HG03354 (cell line): ENCODE measurements around the gene VEZF1.
A peak's percentile ranks its signal among the peaks of the same experiment; 100 is the strongest.

Experiments
- ATAC-seq: cut with Tn5 transposase; IDR thresholded peaks from one replicate; pipeline ENCODE4 v1.9.1; 2021; ENCODE audit warnings: mild to moderate bottlenecking; ENCODE audit not compliant: unreplicated experiment, poor library complexity, severe bottlenecking

VEZF1 gene

DNA sequence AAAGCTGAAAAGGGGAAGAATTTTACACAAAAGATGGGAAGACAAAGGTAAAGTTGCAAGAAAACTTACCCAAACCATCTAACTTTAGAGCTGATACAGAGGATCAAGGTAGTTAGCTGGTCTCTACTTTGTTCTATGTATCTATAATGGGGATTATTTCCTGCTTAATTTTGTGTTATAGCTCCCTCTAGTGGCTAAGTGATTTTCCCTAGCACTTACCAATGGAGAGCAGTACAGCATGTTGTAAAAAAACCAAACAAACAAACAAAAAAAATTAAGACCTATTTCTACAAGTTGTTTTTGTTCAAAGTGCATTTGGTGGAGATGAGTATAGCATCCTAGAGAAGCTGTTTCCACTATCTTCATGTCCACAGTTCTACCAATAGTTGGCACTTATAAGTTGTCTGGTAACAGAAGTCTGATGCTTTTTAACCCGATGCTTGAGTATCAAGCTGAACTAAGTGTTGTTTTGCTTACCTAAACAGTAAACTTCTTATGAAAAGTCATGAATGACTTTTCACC, 11.5 kb upstream of the VEZF1 start:
- no peak for ATAC-seq

DNA sequence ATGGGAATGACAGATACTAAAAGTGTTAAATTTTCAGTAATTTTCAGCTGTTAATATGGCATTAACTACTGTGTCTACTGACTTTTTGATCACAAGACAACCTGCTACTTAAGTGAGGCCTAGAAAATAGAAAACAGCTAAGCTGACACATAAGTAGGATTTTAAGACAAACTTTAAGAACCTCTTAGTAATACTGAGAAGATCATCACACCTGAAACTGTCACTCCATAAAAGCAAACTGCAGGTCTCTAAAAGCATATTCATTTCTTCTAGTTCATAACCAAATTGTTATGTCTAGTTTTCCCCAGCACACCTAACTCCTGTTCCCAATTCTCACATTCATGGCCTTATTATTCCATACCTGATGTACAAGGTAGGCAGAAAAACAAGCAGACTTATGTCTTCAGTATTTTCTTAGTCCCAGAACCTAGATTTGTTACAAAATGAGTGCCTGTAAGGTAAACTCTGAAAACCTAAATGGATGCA, 11.0 kb upstream of the VEZF1 start:
- no peak for ATAC-seq

DNA sequence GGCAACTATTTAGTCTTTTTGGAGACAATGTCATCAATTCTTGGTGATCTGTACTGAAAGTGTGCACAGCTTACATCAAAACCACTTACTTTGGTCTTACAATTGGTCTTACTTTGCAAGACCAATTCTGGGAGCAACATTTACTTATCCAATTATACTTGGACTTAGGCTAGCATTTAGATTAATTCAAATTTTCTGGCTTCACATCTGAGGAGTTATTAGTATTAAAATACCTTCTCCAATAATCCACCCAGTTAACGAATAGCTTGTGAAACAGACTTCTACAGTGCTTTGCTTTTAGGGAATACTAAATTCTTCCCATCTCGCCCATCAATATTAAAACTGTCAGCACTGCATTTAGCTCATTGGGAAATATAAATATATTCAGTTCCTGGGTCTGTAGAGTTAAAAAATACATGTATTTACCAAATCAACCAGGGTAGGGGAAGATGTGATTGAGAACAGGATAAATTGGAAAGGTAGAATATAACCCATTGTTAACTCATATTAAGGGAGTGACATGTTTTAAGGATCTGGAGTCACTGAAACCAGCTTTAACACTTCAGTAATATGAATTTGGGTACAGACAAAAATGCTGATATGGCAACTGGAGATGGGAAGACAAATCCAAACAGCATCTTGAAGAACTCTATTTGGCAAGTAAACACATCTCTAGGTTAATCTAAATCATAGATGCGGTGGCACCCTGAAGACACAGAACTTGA, 9.2 kb upstream of the VEZF1 start:
- no peak for ATAC-seq

DNA sequence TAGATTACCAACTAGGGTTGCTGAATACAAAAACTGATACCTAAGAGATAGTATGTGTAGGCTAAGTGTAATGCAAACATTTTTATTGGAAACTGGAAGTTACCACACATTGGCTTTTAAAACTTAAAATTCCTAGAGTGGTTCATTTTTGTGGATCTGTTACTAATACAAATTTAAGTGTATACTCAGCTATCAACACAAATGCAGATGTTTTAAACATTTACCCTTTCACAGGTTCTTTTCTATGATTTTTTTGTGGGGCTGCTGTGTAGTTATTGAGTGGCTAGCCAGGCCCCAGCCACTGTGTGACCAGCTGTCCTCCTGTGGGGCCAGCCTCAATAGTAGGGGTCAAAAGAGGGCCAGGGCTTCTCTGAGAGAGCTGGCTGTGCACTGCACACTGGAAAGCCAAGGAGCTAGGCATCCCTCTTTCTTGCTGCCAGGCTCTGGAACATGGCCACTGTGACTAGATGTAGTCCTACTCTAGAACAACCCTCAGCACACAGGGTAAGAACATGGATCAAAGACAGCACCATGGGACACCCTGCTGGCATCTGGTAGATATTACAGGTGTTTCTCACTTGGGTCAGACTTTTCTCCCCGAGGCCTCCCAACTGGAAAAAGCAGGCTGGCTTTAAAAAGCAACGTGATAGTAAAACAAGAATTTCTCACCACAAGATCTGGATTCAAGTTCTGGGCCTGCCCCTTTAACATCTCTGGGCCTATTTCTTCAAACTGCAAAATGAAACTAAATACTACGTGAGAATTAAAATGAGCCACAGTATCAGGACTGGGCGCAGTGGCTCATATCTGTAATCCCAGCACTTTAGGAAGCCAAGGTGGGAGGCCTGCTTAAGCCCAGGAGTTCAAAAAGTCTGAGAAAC, 7.3 kb upstream of the VEZF1 start:
- peak; percentile 76 for ATAC-seq

DNA sequence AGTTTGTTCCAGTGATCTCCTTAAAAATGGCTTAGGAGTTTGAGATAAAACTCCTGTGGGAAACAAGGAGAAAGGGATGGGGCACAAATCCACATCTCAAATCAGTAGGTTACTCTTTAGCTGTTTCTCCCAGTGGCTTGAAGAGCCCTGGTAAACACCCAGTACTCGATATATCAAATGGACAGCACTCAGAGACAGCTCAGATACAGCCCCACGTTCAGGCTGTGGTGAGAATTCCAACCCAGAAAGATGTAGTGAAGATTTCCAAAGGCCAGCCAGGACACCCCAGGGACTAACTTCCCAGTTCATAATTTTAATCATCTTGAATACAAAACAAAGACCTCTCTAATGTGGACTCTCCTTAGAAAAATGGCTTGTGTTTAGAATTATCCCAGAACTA, 6.4 kb upstream of the VEZF1 start:
- ATAC-seq = no peak

DNA sequence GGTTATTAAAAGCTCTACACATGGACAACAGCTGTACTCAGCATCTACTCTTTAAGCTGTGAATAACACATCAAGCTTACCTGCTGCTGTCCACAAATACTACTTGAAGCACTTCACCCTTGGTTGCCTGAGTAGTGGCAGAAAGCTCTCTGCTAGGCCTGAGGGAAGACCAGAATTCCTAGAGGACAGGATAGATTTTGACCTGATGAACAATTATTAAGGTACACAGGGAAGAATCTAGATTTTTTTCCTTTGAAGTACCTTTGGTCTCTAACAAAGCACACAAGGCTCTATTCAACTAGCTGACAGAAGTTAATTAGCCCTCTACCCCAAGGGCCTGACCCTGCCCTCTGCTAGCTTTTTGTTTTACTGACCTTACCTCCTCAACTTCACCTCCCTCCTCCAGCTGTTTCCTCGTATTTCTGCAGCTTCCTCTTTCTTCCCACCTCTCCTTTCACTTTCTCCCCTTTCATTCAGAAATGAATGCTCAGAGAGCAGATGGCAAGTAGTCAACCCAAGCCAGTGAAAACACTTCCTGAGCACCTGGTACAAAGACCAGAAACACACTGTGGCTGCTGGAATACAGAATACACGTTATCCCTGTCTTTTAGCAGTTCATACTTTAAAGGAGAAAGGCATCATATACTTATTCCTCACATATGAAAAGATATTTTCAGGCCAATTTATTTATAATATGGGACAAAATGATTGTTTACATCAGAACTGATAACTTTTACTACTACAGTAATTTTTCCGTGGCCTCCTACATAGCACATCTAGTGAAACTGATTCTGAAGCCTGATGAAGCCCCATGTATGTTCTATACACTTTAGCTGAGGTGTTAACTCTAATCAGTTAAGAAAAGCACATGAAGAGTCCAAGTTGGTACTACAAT, 5.7 kb upstream of the VEZF1 start:
- no peak for ATAC-seq

DNA sequence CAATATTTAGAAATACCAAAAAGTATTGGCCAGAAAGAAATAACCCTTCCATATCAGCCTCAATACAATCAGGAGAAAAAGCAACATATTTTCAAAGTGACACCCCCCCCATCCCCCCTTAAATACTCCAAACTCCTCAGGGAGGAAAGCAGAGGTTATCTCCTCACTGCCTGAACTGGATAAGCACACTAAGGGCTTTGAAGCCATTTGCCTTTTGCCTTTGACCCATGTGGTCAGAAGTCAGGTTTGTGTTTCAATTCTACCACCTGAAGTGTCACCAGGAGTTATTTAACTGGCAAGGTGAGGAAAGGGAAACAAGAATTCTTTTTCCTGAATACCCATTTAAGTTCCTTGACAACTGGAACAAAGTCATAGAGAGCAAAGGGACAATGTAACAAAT, 3.5 kb upstream of the VEZF1 start:
- ATAC-seq = no peak

DNA sequence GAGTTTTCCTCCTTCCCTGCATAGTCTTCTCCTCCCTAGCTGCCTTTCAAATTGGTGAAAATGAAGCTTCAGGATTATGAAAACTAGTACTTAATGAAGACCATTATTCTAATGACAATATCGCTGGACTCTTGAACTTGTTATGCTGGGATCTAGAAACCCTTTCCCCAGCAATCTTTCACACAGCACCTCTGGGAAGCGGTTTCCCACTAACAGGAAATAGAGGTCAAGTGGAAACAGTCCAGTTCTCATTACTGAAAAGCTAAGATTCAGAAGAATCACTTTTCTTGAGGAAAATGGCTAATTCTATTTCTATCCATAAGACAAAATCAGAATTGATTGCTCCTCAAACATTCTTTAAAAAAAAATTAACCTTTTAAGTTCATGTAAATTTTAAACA, 2.0 kb upstream of the VEZF1 start:
- no peak for ATAC-seq

DNA sequence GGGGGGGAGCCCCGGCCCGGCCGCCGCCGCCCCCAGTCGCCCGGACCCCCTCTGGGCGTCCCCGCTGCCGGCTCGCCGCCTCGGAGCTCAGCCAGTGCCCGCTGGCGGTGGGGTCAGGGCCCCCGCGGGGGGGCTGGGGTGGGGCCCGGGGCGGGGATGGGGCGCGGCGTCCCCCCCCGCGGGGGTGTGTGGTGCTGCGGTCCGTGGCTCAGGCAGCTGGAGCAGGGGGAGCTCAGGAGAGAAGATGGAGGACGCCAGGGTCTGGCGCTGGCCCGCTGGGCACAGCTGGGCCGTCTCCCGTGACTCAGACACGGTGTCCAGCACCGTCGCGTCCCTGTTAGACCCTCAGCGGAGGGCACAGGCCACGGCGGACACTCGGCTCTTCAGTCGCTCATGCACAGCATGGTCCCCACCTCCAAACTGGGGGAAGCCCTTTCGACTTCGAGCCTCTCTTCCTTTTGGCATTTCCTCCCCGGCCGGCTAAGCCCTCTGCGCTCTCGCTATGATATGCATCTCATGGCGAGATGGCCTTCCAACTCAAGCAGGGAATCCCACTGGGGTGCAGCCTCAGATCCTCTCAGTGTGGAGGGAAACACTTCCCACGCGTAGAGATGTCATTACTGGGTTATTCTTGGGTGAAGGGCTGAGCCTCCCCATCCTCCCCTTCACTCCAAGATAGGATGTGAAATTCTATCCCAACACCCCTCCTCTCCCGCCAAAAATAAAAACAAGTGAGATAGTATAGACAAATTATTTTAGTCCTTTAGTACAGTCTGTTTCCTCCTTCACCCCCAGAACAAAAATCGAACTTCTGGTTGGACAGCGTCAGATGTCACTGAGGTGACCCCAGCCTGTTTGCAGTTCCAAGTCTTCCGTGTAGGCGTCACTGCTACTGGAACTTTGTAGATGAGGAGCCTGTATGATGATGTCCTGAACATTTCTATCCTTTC, 522 bp upstream of the VEZF1 start:
- ATAC-seq = peak; percentile 77

DNA sequence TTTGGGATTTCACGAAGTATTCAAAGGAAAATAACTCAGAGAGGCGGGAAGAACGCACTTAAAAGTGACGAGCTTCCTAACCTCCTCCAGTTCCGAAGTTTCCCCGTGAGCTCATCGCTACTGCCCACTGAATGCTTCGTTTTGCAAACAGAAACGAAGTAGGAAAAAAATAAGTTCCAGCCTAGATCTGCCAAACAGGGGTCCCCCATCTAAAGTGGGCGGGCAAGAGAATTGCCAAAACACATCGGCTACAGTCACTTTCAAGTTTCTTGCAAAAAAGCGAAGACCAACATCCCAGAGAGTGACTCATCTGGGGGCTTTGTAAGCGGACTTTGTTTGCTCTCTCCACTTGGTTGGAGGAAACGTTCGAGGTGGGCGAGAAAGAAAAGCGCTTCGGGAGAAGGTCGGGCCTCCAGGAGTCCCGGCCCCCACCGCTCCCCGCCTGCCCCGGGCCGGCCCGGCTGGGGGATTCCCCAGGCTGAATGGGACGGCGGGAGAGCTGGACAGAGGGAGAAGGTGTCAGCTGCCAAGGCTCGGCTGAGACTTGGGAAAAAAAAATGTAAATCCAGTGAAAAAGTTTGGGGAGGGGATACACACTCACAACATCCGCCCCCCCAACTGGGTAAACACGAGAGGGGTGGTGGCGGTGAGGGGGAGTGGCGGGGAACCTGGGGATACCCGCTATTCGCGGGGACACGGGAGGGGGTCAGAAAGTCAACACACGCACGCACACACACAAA, 1.0 kb downstream of the VEZF1 start:
- no peak for ATAC-seq

DNA sequence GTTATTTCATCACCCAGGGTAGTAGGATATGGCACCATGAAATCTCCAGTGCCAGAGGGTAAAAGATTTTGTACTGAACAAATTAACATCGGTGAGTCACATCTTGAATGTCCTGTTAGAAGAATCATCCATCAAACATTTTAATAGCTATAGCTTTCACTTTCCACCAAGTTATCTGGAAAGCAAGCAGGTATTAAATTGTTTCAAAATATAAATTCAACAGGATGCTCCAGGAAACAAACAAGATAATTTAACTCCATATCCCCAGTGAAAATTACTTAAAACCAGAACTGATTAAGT, 2.4 kb downstream of the VEZF1 start:
- ATAC-seq = no peak

DNA sequence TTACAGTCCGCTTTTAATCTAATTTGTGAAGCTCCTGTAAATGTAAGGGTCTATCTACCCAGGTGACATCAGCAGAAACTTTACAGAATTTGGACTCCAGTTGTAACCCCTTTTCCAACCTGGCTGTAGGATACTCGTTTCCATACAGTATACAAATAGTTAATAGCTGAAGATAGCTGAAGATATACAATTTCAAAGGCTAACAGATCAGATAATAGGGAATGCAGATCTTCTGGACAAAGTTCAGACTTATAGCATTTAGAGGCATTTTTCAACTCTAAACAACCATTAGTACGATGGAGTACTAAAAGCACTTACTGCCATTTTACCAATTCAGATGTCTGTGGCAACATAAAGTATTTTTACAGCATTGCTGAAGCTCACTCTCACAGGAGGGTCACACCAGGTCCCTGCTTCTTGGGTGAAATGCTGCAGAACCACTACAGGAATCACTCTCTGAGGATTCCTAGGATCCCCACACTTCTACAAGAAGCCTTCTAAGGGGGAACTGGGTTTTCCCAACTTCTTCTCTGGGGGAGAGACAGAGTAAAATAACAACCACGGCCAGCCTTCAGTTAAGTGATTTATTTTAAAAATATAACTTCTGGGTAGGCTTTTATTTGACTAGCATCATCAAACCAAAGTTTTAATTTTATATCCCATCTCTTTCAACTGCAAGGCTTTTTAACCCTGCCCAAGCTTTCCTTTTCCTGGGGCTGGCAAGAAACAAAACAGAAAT, 2.9 kb downstream of the VEZF1 start:
- ATAC-seq = no peak

DNA sequence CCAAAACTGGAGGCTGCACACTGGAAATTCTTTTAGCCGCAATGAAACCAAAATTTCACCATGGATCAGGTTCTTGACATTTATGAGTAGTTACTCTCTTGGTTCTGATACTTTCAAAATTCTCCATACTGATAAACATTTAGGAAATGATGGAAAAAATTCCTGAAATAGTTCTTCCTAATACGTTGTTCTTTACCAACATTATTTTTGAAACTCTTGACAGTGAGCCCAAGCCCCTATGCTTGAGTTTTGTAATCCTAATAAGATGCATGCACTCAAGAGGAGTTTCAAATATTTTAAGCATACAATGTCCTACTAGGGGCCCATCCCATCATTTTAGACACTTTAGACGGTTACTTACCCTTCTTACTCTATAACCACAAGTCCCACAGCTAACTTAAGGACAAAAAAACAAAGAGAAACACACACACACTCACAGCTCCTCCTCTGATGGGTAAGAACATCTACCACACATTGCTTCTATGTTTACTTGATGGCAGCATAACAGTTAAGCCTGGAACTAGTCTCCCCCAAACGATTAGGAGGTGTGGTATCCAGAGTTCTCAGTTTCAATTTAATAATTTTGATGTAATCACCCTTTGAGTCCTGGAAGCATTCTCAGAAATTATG, 3.7 kb downstream of the VEZF1 start:
- no peak for ATAC-seq

DNA sequence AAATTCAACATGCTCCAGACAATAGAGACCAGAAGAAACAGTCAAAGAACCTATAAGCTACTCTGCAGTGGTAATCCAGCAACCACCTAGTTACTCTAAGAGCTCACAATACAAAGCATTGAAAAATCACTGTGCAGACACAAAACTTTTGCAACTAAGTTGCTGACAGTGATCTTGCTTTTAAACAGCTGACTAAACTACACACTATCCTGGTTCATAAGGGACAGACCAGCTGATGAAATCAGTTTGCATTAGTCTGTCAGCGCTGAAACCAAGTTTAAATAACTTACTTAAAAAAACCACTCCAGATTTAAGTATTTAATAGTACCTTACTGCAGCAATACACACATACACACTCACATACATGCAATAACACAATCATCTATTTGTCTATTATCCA, 4.6 kb downstream of the VEZF1 start:
- no peak for ATAC-seq

DNA sequence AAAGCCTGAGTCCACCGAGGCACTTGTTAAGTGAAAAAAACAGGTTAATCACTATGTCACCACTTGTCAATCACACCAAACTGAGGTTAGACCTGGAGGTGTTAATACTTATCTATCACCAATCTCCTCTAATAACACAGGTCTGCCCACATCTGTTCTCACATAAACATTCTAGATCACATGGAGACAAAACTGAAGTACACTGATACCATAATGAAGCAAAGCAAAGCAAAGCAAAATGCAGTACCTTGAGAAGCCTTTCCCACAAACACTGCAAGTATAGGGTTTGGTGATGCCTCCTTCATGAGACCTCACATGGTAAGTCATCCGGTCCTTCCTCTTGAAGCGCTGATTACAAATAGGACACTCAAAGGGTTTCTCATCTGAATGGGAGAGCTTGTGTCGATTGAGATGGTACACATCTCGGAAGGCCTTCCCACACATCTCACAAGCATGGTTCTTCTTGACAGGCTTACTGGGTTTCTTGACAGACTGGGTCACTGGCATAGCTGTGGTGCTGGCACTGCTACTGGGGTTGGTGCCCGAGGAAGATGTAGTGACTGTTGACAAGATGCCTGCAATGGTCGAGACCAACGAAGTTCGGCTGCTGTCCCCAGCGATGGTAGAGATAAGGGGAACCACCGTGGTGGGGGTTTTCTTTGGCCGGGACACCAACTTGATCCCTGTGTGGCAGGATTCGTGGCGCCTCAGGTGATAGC, 5.4 kb downstream of the VEZF1 start:
- ATAC-seq = no peak

DNA sequence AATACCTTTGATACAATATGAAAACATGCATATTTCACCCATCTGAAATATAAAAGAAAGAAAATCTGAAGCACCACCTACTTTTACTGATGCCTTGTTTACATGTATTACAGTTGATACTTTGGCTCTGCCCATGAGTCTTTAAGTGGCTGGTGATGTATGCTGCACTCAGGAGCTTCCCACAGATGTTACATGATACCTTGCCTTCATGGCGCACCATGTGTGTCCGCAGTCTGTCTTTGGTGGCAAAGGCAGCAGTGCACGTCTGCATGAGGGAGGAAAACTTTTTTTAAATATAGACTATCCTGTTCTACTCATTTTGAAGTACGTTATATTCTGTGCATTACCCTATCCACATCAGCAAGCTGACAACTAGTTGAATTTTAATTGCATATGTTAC, 7.5 kb downstream of the VEZF1 start:
- no peak for ATAC-seq

DNA sequence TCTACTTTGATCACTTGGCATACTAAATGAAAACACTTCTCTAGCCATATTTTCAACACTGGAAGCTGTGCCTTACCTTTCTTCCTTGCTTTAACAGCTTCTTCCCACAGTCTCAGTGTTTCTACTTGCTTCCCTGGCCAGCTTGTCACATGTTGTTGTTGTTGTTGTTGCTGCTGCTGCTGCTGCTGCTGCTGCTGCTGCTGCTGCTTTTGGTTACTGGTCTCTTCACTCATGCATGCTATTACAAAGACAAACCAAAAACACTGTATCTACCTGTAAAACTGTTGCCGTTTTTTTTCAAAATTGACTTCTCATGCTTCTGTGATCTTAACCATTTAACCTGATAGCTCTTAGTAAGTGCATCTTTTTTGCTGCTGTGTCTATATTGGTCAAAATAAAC, 9.0 kb downstream of the VEZF1 start:
- no peak for ATAC-seq
